SW480 (cell line): ENCODE data around the gene UST.
A peak's percentile ranks its signal among the peaks of the same experiment; 100 is the strongest.

Experiments used
- DNase-seq: peaks from one replicate; pipeline ENCODE4 v3.0.0-alpha.2; 2016; ENCODE audit warnings: low spot score

UST gene

GRCh38 chr6:149041953-149042352 lies 295.1 kb downstream of the UST start:
- DNase-seq = no peak

DNA sequence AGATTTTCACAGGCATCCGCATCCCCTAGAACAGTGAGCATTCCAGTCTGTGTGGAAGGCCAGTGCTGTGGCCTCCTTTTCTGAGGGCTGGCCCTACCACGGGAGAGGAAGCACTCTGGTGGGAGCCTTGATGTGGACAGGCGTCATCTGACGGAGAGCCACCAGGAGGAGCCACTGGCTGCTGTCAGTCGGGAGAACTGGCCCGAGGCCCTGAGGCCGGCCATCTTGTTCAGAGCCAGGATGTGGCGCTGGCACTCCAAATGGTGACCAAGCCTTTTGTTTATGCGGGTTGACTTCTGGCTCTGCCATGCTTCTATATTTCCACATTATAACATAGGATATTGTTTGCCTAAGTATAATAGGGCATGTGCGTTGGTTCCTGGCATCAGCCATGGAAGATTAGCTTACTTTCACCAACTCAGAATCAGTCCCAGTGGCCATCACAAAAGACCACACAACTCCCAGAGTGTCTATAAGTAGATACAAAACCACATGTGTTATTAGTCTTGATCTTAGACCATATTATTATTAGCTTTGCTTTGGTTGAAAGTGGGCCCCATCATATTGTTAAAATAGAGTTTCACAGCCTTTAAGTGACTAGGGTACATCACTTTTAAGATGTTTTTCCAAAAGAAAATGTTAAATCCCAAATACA lies 296.8 kb downstream of the UST start:
- DNase-seq = no peak

- DNase-seq = no peak
Observed at GRCh38 chr6:149044528-149044927, 297.7 kb downstream of the UST start.

DNA sequence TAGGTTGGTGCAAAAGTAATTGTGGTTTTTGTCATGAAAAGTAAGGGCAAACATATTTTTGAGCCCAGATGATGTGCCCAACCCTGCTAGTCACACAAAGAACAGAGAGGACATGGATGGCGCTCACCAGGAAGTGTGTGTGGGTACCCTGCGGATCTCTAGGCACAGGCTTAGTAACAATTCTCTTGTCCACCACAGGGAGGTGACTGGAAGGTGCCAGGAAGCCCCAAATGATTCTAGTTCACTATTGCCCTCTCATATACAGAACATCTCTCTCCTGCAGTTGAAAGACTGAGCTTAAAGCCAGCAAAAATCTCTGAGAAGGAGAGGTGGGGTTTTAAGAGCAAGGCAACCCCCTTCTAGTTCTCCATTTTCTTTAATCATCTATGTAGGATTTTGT lies 298.6 kb downstream of the UST start:
- DNase-seq = peak; percentile 21

DNA sequence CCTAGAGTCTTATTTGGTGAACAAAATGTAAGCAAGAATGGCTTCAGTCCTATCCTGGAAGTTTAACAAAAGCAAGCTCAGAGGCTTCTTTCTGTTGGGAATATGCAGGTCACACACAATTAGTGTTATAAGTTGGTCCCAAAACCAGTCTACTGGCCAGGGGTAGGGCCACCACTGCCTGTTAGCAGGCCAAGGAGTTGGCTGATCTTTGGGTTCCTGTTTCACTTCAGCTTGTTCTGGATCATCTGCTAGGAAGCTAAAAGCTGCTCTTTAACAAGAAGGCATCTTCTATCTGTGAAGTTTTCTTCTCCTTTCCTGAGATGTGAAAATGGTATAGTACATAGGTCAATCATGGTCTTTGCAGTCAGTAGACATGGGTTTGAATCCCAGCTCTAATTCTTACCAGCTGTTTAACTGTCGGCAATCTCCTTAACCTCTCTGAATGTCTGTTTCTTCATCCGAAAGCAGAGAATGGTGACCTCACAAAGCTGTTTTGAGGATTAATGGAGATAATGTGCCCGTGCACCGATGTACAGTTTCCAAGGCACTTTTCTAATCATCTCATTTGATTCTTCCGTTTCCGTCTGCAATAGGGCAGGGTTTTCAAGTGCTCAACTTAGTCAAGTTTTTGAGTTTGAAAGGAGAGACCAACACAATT lies 299.5 kb downstream of the UST start:
- DNase-seq = no peak

GRCh38 chr6:149046822-149047246 lies 300.0 kb downstream of the UST start:
- DNase-seq = no peak

DNA sequence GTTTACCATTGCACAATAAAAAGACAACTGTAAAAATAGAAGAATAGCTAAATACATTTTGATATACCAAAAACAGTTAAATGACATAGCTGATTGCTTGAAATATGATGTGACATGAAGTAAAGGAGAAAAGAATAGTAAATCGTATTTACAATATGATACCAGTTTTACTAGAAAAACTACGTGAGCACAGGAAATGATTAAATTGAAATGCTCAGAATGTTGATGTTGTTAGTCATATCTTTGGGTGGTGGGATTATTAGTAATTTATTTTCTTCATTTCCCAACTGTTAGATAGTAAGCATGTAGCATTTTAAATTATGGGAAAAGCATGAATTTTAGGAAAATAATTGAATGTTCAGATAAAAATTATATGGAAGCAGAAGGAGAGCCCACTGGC lies 302.4 kb downstream of the UST start:
- no peak for DNase-seq

DNA sequence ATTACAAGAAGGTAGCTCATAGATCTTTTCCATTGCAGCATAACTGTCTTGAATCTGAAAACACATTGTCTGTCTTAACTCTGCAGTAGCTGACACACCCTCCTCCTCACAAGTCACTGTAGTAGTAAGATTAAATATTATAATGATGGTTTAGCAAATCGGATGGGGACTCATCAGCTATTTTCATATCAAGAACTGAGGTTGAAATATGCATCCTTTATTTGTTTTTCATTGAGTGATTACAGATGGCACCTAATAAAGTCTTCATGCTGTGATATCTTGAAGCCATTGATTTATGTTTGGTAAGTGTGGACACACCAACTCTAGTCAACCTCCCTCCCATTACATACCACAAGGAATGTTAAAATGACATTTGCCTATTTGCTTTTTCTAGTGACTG lies 303.3 kb downstream of the UST start:
- no peak for DNase-seq

DNA sequence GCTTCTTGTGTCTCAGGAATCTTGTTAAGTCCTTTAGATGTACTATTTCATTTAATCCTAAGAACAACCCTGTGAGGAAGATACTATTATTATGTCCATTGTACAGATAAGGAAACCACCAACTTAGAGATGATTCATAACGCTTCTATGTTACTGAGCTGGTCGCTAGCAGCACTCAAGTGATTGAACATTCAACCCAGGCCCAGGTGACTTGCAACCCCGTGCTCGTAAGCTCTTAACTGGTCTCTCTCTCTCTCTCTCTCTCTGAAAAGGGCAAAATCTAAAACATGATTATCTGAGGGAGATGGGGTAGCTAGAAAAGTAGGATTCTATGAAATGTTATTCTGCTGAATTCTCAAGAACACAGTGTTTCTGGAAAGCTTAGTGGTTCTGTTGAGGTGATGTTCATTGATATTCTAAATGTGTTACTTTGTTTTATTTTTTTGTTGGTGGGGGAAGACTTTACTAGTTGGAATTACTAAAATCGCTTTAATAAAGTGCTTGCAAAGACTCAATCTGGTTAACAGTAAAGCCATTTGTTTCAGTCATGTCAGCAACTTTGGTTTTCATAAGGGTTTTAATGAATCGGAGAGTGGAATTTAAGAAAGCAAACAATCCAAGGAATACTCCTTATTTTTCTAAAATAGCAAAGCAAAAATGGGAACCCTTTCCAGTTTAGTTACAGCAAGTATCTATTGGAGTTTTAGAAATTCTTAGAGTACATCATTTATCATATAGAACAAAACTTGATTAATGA lies 305.7 kb downstream of the UST start:
- no peak for DNase-seq

DNA sequence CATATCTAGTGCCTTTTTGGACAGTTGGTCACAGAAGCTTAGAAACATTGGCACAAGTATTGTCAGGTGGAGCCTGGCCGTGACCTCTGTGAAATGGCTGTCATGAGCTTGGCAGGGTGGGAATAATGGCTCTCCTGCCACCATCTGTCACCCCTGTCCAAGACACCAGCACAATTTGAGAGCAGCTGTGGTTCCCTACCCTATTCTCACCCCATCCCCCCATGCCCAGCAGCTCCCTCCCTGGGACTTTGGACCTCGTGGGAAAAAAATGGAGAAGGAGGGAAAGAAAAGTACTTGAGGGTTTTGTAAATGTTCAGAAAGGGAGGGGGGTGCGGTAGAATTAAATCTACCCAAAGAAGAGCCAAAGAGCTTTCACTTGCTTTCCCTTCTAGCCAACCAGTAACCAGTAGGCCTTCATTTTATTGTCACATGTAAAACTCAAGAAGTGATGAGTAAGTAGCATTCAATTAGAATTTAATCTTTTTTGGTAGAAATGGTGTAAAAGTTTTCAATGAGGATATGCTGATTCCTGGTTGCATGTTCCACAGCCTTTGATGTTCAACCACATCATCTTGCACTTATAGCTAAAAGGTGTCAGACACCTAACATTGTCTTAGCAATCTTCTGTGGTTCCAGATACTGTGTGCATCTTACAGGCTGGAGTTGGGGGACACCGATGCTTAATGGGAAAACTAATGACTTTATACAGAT lies 307.2 kb downstream of the UST start:
- no peak for DNase-seq

DNA sequence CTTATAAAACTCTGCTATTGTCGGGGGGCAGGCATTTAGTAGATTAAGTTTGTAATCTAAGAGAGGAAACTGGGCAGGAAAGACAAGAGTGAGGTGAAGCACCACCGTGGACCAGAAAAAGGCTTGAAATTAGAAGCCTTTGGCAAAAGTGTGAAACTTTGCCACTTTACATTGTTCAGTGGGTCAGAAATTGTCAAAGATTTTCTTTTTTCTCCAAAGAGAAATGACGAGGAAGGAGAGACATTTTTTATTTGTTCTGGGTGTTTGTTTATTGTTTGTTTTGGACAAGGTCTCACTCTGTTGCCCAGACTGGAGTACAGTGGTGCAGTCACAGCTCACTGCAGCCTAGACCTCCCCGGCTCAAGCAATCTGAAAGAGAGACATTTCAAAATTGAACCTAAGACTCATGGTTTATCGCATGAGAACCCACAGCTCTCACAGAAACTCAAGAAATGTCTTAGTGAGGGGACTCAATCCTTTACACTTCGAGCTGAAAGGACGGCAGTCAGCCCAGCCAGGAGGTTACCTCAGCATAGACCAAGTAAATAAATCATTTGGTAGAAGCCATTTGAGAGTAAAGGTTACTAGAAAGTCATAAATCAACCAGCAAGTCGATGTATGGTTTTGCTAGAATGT lies 307.8 kb downstream of the UST start:
- no peak for DNase-seq

- DNase-seq = no peak
Observed at GRCh38 chr6:149055195-149055899, 308.5 kb downstream of the UST start.

DNA sequence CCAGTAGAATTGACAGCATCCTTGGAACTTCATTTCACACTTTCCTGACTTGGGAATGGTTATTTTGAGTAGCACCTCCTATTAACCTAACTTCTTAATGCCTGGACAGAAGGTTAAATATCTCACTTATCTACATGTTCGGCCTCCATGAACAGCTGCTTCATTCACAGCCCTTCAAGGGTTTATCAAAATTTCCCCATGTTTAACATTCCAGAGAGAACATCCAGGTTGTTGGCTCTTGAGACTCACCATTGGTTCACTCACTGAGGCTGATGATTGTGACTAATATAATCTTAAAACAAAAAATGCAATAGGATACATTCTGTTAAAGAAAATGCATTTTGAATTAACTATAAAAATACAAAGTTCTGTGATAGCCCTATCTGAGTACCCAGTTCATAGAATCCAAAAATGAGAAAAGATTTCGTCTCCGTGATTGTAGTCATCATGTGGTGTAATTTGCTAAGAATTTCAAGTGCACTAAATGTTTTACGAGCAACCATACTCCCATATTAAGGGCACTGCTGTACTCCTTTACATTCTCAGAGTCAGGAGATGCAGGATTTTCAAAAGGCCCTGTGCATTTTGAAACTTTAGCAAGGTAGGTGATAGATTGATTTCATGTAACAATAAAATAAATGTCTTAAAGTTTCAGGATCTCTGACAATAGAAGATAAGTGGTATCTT lies 310.1 kb downstream of the UST start:
- no peak for DNase-seq

DNA sequence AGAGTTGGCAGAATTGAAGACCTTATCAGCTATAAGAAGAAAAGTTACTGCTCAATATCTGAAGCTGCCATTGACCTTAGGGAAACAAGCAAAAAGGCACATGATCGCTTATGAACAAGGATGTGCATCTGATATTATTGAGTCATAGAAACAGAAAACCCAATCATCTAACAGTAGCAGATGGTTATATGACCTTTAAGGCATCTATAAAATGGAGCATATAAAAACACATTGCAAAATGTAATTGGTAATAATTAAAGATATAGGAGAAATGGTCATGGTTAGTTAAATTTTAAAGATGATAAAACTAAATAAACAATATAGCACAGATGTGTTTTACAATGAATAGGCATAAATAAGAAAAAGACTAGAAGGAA lies 310.6 kb downstream of the UST start:
- no peak for DNase-seq

DNA sequence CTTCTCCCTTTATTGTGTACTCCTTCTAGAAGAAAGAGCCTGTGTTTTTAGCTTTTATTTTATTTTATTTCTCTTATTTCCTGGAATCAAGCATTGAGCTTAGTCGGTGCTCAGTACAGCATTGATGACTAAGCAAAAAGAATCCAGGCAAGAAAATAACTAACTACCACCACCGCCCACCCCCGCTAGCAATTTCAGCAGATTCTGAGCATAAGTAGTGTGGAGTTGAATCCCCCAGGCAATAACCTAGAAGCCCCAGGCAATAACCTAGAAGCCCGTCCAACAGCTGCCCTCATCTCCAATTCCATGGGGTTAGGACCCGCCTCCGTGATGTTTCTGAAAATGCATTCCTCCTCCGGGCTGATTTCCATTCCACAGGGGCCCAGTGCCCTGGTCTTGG lies 312.7 kb downstream of the UST start:
- DNase-seq = no peak

DNA sequence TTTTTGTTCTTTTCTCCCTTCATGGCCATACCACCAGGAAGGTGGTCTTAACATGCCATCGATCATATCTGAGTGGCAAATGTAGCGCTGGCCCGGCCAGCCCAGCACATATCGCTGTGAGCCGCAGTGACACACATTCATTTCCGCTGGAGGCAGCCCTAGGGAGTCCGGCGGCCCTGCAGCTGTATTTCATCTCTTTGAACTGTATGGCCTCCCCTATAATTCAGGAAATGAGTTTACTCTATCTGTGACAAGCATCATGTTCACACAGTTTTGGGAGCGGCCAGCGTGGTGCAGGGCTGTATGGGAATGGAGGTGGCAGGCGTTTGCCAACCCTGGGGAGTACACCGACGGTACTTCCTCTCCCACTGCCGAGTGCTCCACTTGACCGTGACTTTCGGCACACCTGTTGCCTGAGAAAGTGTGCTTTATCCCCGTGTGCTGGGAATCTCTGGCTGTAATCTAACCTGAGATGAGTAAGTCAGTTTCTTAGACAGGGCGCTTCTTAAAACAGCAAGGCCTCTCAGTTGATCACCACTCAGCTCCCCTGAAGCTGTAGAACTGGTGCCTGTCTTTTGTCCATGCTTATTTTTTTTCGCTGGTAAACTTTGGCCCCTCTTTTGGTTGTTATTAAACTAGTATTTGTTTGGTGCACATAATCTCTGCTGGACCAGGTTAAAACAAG lies 313.6 kb downstream of the UST start:
- peak; percentile 9 for DNase-seq

GRCh38 chr6:149060985-149061760 lies 314.3 kb downstream of the UST start:
- peak; percentile 47 for DNase-seq

DNA sequence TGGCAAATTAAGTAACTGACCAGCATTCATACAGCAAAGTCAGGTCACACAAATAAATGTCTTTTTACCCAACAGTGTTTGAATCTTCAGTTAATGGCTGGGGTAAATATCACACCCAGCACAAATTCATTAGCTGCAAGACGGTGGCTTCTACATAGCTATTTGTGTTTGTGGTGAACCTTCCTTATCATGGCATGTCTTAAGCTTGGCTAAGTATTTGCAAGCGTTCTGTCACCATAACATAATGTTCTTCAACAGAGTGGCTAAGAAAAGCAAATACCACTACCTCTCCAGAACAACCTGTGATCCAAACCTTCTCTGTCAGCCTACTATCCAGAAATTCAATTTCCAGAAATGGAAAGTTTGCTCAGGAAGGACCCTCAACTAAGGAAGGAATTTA lies 315.1 kb downstream of the UST start:
- no peak for DNase-seq

DNA sequence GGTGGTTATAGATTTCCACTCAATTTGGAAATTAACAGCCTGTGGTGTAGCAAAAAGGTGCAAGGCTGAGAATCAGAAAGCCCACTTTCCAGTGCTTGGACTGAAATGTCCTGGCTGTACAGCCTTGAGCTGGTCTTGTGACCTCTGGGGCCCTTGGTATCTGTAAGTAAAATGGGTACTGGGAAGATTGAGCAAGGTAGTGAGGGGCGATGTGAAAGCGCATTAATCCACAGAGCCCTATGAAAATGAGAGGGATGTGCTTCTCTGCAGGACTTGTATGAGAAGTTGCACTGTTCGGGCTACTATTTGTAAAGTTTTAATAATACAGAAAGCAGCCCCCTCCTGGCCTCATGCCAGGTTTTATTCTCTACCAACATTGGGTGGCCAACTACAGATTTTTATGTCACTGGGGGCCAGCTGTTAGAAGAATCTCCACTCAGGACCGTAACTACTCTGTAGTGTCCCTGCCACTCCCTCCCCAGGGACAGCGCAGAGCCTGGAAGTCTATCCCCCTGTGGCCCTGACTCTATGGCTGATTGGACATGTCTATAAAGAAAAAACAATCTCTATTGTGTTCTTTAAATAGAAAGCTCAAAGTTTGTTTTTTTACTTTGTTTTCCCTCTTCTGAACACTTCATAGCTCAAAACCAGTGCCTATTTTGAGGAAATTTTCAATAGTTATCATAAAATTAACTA lies 316.0 kb downstream of the UST start:
- DNase-seq = no peak
